Stimulated activated CD4-positive, alpha-beta T cell treated with anti-CD3 and anti-CD28 coated beads, Interleukin-4, amount 100 ng/mL, for 24 hours (primary cell): ENCODE measurements around the gene CXCL10.
"Not testable (repeated sequence)": the region's sequence is repeated elsewhere in the genome, so short reads cannot be mapped to it uniquely, and the experiment has no call there.

Source experiments
- DNase-seq: peaks from one replicate; pipeline ENCODE4 v3.0.0-alpha.2; 2020

CXCL10 gene

GRCh38 chr4:76023389-76023788 is at the start of gene CXCL10:
TSS of gene CXCL10 (minus strand) at chr4:76023497. CDS start at chr4:76023431, 66 bp downstream.
- DNase-seq = no peak

- DNase-seq = no peak
Measured at GRCh38 chr4:76072760-76073159, 49.5 kb upstream of the CXCL10 start.

GRCh38 chr4:76067652-76068286 is 44.5 kb upstream of the CXCL10 start:
- peak; percentile 83 for DNase-seq

- DNase-seq = no peak
Measured at GRCh38 chr4:76066546-76066945, 43.2 kb upstream of the CXCL10 start.

- DNase-seq = no peak
Measured at GRCh38 chr4:76061982-76062381, 38.7 kb upstream of the CXCL10 start.

GRCh38 chr4:76061421-76061820 is 38.1 kb upstream of the CXCL10 start:
- DNase-seq = no peak

- no peak for DNase-seq
Measured at GRCh38 chr4:76060506-76060905, 37.2 kb upstream of the CXCL10 start.

- no peak for DNase-seq
Measured at GRCh38 chr4:76059750-76060149, 36.5 kb upstream of the CXCL10 start.

GRCh38 chr4:76058888-76059426 is 35.7 kb upstream of the CXCL10 start:
- no peak for DNase-seq

- no peak for DNase-seq
Measured at GRCh38 chr4:76058302-76058701, 35.0 kb upstream of the CXCL10 start.

- DNase-seq = no peak
Measured at GRCh38 chr4:76055421-76055820, 32.1 kb upstream of the CXCL10 start.

GRCh38 chr4:76055016-76055415 is 31.7 kb upstream of the CXCL10 start:
- peak; percentile 20 for DNase-seq

- DNase-seq = no peak
Measured at GRCh38 chr4:76053730-76054129, 30.4 kb upstream of the CXCL10 start.

GRCh38 chr4:76050560-76051050 is 27.3 kb upstream of the CXCL10 start:
- not testable (repeated sequence) for DNase-seq

- DNase-seq = not testable (repeated sequence)
Measured at GRCh38 chr4:76049860-76050416, 26.6 kb upstream of the CXCL10 start.

GRCh38 chr4:76044686-76045085 is 21.4 kb upstream of the CXCL10 start:
- not testable (repeated sequence) for DNase-seq

GRCh38 chr4:76043306-76043705 is 20.0 kb upstream of the CXCL10 start:
- DNase-seq = not testable (repeated sequence)

GRCh38 chr4:76042241-76042998 is 19.1 kb upstream of the CXCL10 start:
- not testable (repeated sequence) for DNase-seq

- no peak for DNase-seq
Measured at GRCh38 chr4:76036855-76037254, 13.6 kb upstream of the CXCL10 start.

- DNase-seq = no peak
Measured at GRCh38 chr4:76035799-76036380, 12.6 kb upstream of the CXCL10 start, which contains the start of gene CXCL11. TSS of gene CXCL11 (minus strand) at chr4:76036070. CDS start at chr4:76035987, 83 bp downstream.

GRCh38 chr4:76035141-76035540 is 11.8 kb upstream of the CXCL10 start:
- DNase-seq = no peak

- DNase-seq = no peak
Measured at GRCh38 chr4:76029300-76029699, 6.0 kb upstream of the CXCL10 start.

- DNase-seq = no peak
Measured at GRCh38 chr4:76028350-76028765, 5.1 kb upstream of the CXCL10 start.
